ENCODE data around the gene GAB1. TPM values are rescaled to one million over a fixed set of nuclear protein-coding genes. Genes with fewer than 3 reads are reported as not detected.

GAB1 gene
- total RNA-seq, 6 donors from 2014 or later, result 47.1 to 77.6 (median 56.9) TPM

- Histone ChIP-seq H3K4me1 (peaks cover 31 to 52% (median 43%) of the 10 kb centered on the region in 4 donors), H3K9me3 (no peaks in the 10 kb centered on the region), H3K27ac (peak overlapping the region in 2 of 4 donors; percentile 66 to 74), H3K4me3 (no peak overlapping the region), H3K36me3 (no peaks in the 10 kb centered on the region), H3K27me3 (no peaks in the 10 kb centered on the region)
- ATAC-seq (ENCODE audit: low FRiP score in 2 of 2) (no peak), DNase-seq (no peak)
- TF ChIP-seq POLR2AphosphoS5 (IDR thresholded peaks at IDR 0.05) (no peak), EP300 (IDR thresholded peaks at IDR 0.05) (no peak)
These were observed 46.4 kb downstream of the GAB1 start for GRCh38 chr4:143383005-143383574.

- no peaks in the 10 kb centered on the region for H3K27me3 ChIP-seq
- no peak overlapping the region for H3K4me3 ChIP-seq
- WGBS, 2 donors, result 47 to 62% methylated on average over 4 of the region's 4 CpGs
- peak; percentile 54 to 56 for ATAC-seq (ENCODE audit: low FRiP score in 2 of 2)
- no peaks in the 10 kb centered on the region for H3K9me3 ChIP-seq
- TF ChIP-seq POLR2AphosphoS5 (IDR thresholded peaks at IDR 0.05), result peak in 1 of 2 donors; percentile 24
- TF ChIP-seq POLR2A (IDR thresholded peaks at IDR 0.05), result no peak
- no peaks in the 10 kb centered on the region for H3K36me3 ChIP-seq
- H3K4me1 ChIP-seq, result peaks cover 40 to 56% (median 45%) of the 10 kb centered on the region in 4 donors
- H3K27ac ChIP-seq, result peak overlapping the region in 3 of 4 donors; percentile 0 to 45 (median 37)
- DNase-seq, result peak in 1 of 2 donors; percentile 47
These were observed 47.8 kb downstream of the GAB1 start for GRCh38 chr4:143384381-143384994.

- WGBS, 2 donors, result 90 to 95% methylated on average over 1 of the region's 1 CpG
- no peak for ATAC-seq (ENCODE audit: low FRiP score in 2 of 2)
- H3K9me3 ChIP-seq, result no peaks in the 10 kb centered on the region
- DNase-seq, result no peak
- H3K36me3 ChIP-seq, result no peaks in the 10 kb centered on the region
- no peaks in the 10 kb centered on the region for H3K27me3 ChIP-seq
- H3K4me1 ChIP-seq, result peaks cover 46 to 60% (median 53%) of the 10 kb centered on the region in 4 donors
- H3K27ac ChIP-seq, result no peak overlapping the region
- no peak for TF ChIP-seq POLR2A (IDR thresholded peaks at IDR 0.05)
- no peak for TF ChIP-seq POLR2AphosphoS5 (IDR thresholded peaks at IDR 0.05)
- TF ChIP-seq CTCF (IDR thresholded peaks at IDR 0.05), result no peak
- no peak for TF ChIP-seq EP300 (IDR thresholded peaks at IDR 0.05)
- no peak overlapping the region for H3K4me3 ChIP-seq
These were observed 50.1 kb downstream of the GAB1 start for GRCh38 chr4:143386812-143387211.

GRCh38 chr4:143389579-143390195 is 53.0 kb downstream of the GAB1 start:
- Histone ChIP-seq H3K4me3 (no peak overlapping the region), H3K9me3 (no peaks in the 10 kb centered on the region), H3K4me1 (peaks cover 33 to 65% (median 54%) of the 10 kb centered on the region in 4 donors), H3K27ac (peak overlapping the region; percentile 29 to 57 (median 50)), H3K27me3 (no peaks in the 10 kb centered on the region), H3K36me3 (no peaks in the 10 kb centered on the region)
- WGBS, 2 donors, result 37 to 50% methylated on average over 1 of the region's 1 CpG
- TF ChIP-seq CTCF (IDR thresholded peaks at IDR 0.05), result no peak
- TF ChIP-seq EP300 (IDR thresholded peaks at IDR 0.05), result peak in 1 of 4 donors; percentile 56
- DNase-seq (no peak), ATAC-seq (ENCODE audit: low FRiP score in 2 of 2) (peak; percentile 78 to 90)

GRCh38 chr4:143390764-143391163 is 54.1 kb downstream of the GAB1 start:
- no peak for TF ChIP-seq POLR2A (IDR thresholded peaks at IDR 0.05)
- DNase-seq (no peak), ATAC-seq (ENCODE audit: low FRiP score in 2 of 2) (no peak)
- no peaks in the 10 kb centered on the region for H3K27me3 ChIP-seq
- H3K36me3 ChIP-seq, result no peaks in the 10 kb centered on the region
- no peaks in the 10 kb centered on the region for H3K9me3 ChIP-seq
- H3K27ac ChIP-seq, result peak overlapping the region in 3 of 4 donors; percentile 22 to 53 (median 23)
- H3K4me3 ChIP-seq, result no peak overlapping the region
- 79 to 95% methylated on average over 3 of the region's 3 CpGs for WGBS, 2 donors
- peaks cover 33 to 59% (median 55%) of the 10 kb centered on the region in 4 donors for H3K4me1 ChIP-seq

- Histone ChIP-seq H3K4me1 (peaks cover 33 to 59% (median 55%) of the 10 kb centered on the region in 4 donors), H3K27me3 (no peaks in the 10 kb centered on the region), H3K27ac (peak overlapping the region; percentile 15 to 53 (median 22)), H3K9me3 (no peaks in the 10 kb centered on the region), H3K4me3 (no peak overlapping the region), H3K36me3 (no peaks in the 10 kb centered on the region)
- no peak for ATAC-seq (ENCODE audit: low FRiP score in 2 of 2)
- WGBS, 2 donors, result 92 to 93% methylated on average over 3 of the region's 3 CpGs
- no peak for DNase-seq
- TF ChIP-seq POLR2AphosphoS5 (IDR thresholded peaks at IDR 0.05), result no peak
- TF ChIP-seq CTCF (IDR thresholded peaks at IDR 0.05), result no peak
These were observed 54.6 kb downstream of the GAB1 start for GRCh38 chr4:143391261-143391660.

Measured in upper lobe of left lung (tissue), 6 donors.